Trophoblast cell (in vitro differentiated cells and primary cell): Measurements from ENCODE around the gene COL25A1.

Source experiments
- DNase-seq, 2 donors: peaks; one replicate each; pipeline ENCODE4 v3.0.0-alpha.2; 2016
- H2AFZ ChIP-seq: 2 replicates; pipeline ENCODE4 v1.6.1; 2013; ENCODE audit warnings: low read length, moderate library complexity, mild to moderate bottlenecking; ENCODE audit not compliant: insufficient read depth, poor library complexity
- H2AK5ac ChIP-seq: 2 replicates; pipeline ENCODE4 v1.6.1; 2013; ENCODE audit warnings: mild to moderate bottlenecking, low read length
- H2BK120ac ChIP-seq: 2 replicates; pipeline ENCODE4 v1.6.1; 2013; ENCODE audit warnings: low read length, mild to moderate bottlenecking, moderate library complexity; ENCODE audit not compliant: insufficient read depth, poor library complexity
- H2BK12ac ChIP-seq: 2 replicates; pipeline ENCODE4 v1.6.1; 2013; ENCODE audit warnings: mild to moderate bottlenecking, low read length, moderate library complexity
- H2BK5ac ChIP-seq: 2 replicates; pipeline ENCODE4 v1.6.1; 2013; ENCODE audit warnings: low read length, low read depth, moderate library complexity, mild to moderate bottlenecking; ENCODE audit not compliant: poor library complexity
- H3K14ac ChIP-seq: 2 replicates; pipeline ENCODE4 v1.6.1; 2013; ENCODE audit warnings: mild to moderate bottlenecking, low read length
- H3K18ac ChIP-seq: 2 replicates; pipeline ENCODE4 v1.6.1; 2013; ENCODE audit warnings: mild to moderate bottlenecking, low read length
- H3K23ac ChIP-seq: 2 replicates; pipeline ENCODE4 v1.6.1; 2013; ENCODE audit warnings: low read length
- H3K27ac ChIP-seq: 2 replicates; pipeline ENCODE4 v1.5.1; 2013; ENCODE audit warnings: low read depth, mild to moderate bottlenecking, inconsistent platforms, low read length, moderate library complexity
- H3K27me3 ChIP-seq: 2 replicates; pipeline ENCODE4 v1.6.1; 2013; ENCODE audit warnings: inconsistent platforms, mild to moderate bottlenecking, low read length, moderate library complexity; ENCODE audit not compliant: insufficient read depth
- H3K36me3 ChIP-seq, 2 experiments: 1 replicate in 1 of 2; 2 replicates in 1 of 2; pipeline ENCODE4 v1.6.1; 2013; ENCODE audit warnings: low read length in 2 of 2, mild to moderate bottlenecking in 2 of 2, moderate library complexity in 1 of 2; ENCODE audit not compliant: insufficient read depth in 2 of 2, control insufficient read depth in 1 of 2
- H3K4ac ChIP-seq: 2 replicates; pipeline ENCODE4 v1.6.1; 2013; ENCODE audit warnings: low read depth, mild to moderate bottlenecking, low read length, moderate library complexity
- H3K4me1 ChIP-seq, 2 experiments: 1 replicate in 1 of 2; 2 replicates in 1 of 2; pipeline ENCODE4 v1.6.1; 2013; ENCODE audit warnings: low read length in 2 of 2, mild to moderate bottlenecking in 2 of 2, moderate library complexity in 1 of 2; ENCODE audit not compliant: insufficient read depth in 2 of 2, control insufficient read depth in 1 of 2
- H3K4me2 ChIP-seq: 2 replicates; pipeline ENCODE4 v1.6.1; 2013; ENCODE audit warnings: inconsistent platforms, mild to moderate bottlenecking, low read length, moderate library complexity
- H3K4me3 ChIP-seq: 2 replicates; pipeline ENCODE4 v1.5.1; 2013; ENCODE audit warnings: mild to moderate bottlenecking, low read depth, low read length, inconsistent platforms
- H3K79me1 ChIP-seq: one replicate; pipeline ENCODE4 v1.6.1; 2013; ENCODE audit warnings: low read length
- H3K79me2 ChIP-seq: 2 replicates; pipeline ENCODE4 v1.6.1; 2013; ENCODE audit warnings: low read length, mild to moderate bottlenecking; ENCODE audit not compliant: control insufficient read depth, insufficient read depth, poor library complexity
- H3K9ac ChIP-seq: 2 replicates; pipeline ENCODE4 v1.6.1; 2013; ENCODE audit warnings: mild to moderate bottlenecking, low read length
- H3K9me3 ChIP-seq: 2 replicates; pipeline ENCODE4 v1.6.1; 2013; ENCODE audit warnings: low read depth, mild to moderate bottlenecking, control low read depth, inconsistent platforms, low read length; ENCODE audit not compliant: insufficient read depth
- H4K12ac ChIP-seq: 2 replicates; pipeline ENCODE4 v1.6.1; 2013; ENCODE audit warnings: low read depth, mild to moderate bottlenecking, low read length, moderate library complexity
- H4K8ac ChIP-seq: 2 replicates; pipeline ENCODE4 v1.6.1; 2013; ENCODE audit warnings: low read depth, mild to moderate bottlenecking, low read length, moderate library complexity
- H4K91ac ChIP-seq: one replicate; pipeline ENCODE4 v1.6.1; 2013; ENCODE audit warnings: low read depth, mild to moderate bottlenecking, low read length, moderate library complexity
- WGBS: extraction: QIAGEN DNeasy Blood & Tissue Kit; methylation state at CpG from one replicate; pipeline ENCODE4 v1.1.7; 2013; ENCODE audit warnings: missing lambda C conversion rate; ENCODE audit not compliant: insufficient read length, insufficient coverage; ENCODE audit errors: extremely low coverage; 5-methylcytosine and 5-hydroxymethylcytosine counted together

The COL25A1 gene

DNA sequence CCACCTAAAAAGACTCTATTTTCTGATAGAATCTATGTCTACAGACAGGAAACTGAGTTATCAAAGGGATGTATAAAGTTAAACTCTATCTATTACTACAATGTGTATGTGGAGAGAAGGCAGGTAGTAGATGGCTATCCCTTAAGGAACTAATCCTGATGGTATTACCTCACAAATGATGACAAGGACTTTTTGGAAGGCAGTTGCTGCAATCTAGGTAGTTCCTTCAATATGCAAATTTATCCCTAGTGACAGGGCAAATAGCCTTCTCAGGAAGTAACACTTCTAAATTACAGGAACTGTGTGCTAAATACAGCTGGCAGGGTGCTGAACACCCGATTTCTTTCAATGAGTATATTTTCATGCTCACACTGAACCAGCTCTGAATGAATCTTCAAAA is 177.4 kb downstream of the COL25A1 start:
- Histone ChIP-seq H3K4me3 (no peak overlapping the region), H4K91ac (no peak overlapping the region), H3K4me2 (no peak overlapping the region), H3K27ac (no peak overlapping the region), H3K4me1 (no peaks in the 10 kb centered on the region), H2BK12ac (no peak overlapping the region), H3K9me3 (no peaks in the 10 kb centered on the region), H2BK5ac (no peak overlapping the region), H3K9ac (no peak overlapping the region), H3K79me1 (no peaks in the 10 kb centered on the region), H3K27me3 (no peaks in the 10 kb centered on the region), H3K18ac (no peak overlapping the region), H4K8ac (no peak overlapping the region), H3K4ac (no peak overlapping the region), H2AK5ac (no peak overlapping the region), H2AFZ (no peak overlapping the region), H2BK120ac (no peak overlapping the region), H3K14ac (no peak overlapping the region), H4K12ac (no peak overlapping the region), H3K23ac (no peak overlapping the region), H3K36me3 (no peaks in the 10 kb centered on the region), H3K79me2 (no peaks in the 10 kb centered on the region)
- no peak for DNase-seq
- no CpG with 5 or more reads among the region's 1 CpG for WGBS

DNA sequence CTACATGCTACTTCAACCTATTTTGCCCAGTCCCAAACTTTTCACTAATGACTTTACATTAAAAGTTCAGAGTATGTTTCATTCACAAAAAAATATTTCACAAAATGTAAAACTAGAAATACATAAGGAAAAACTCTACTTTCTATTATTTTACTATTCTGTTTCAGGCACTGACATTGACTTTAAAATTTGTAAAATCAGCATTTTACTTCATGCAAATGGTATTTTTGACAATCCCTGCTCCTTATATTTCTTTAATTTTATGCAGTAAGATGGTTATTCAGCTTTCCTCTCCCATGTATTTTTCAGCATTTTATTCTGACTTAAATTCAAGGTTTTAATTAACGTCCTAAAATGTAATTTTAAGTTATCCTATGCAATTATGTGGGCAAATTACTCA is 178.5 kb downstream of the COL25A1 start:
- no CpG with 5 or more reads among the region's 1 CpG for WGBS
- no peak overlapping the region for H3K4me3 ChIP-seq

DNA sequence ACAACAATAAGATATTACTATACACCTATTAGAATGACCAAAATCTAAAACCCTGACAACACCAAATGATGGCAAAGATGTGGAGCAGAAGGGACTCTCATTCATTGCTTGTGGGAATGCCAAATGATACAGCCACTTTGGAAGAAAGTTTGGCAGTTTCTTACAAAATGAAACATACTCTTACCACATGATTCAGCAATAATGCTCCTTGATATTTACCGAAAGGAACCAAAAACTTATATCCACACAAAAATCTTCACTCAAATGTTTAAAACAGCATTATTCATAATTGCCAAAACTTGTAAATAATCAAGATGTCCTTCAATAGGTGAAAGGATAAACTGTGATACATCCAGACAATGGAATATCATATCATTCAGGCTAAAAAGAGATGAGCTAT is 180.9 kb downstream of the COL25A1 start:
- no peaks in the 10 kb centered on the region for H3K27me3 ChIP-seq
- H4K12ac ChIP-seq: no peak overlapping the region
- H3K4me2 ChIP-seq: no peak overlapping the region
- no peak overlapping the region for H4K8ac ChIP-seq
- 100% methylated on average over 1 of the region's 1 CpG for WGBS
- H3K9me3 ChIP-seq: no peaks in the 10 kb centered on the region
- no peaks in the 10 kb centered on the region for H3K4me1 ChIP-seq
- no peak overlapping the region for H3K9ac ChIP-seq
- no peak overlapping the region for H2BK5ac ChIP-seq
- no peak overlapping the region for H3K23ac ChIP-seq
- H3K36me3 ChIP-seq: no peaks in the 10 kb centered on the region
- H2BK120ac ChIP-seq: no peak overlapping the region
- no peak overlapping the region for H2BK12ac ChIP-seq
- no peak overlapping the region for H3K4ac ChIP-seq
- H3K18ac ChIP-seq: no peak overlapping the region
- H2AFZ ChIP-seq: no peak overlapping the region
- no peak overlapping the region for H2AK5ac ChIP-seq
- H4K91ac ChIP-seq: no peak overlapping the region
- H3K79me1 ChIP-seq: no peaks in the 10 kb centered on the region
- H3K27ac ChIP-seq: no peak overlapping the region
- H3K79me2 ChIP-seq: no peaks in the 10 kb centered on the region
- no peak for DNase-seq
- H3K14ac ChIP-seq: no peak overlapping the region
- no peak overlapping the region for H3K4me3 ChIP-seq

More for the DNA sequence above, 178.5 kb downstream of the COL25A1 start:
- H2BK12ac ChIP-seq: no peak overlapping the region
- DNase-seq: no peak
- H3K27ac ChIP-seq: no peak overlapping the region
- H2AFZ ChIP-seq: no peak overlapping the region
- no peak overlapping the region for H4K12ac ChIP-seq
- no peak overlapping the region for H4K8ac ChIP-seq
- H3K14ac ChIP-seq: no peak overlapping the region
- no peaks in the 10 kb centered on the region for H3K27me3 ChIP-seq
- H3K79me2 ChIP-seq: no peaks in the 10 kb centered on the region
- no peaks in the 10 kb centered on the region for H3K9me3 ChIP-seq
- H3K18ac ChIP-seq: no peak overlapping the region
- no peaks in the 10 kb centered on the region for H3K4me1 ChIP-seq
- no peaks in the 10 kb centered on the region for H3K79me1 ChIP-seq
- no peak overlapping the region for H4K91ac ChIP-seq
- no peak overlapping the region for H2BK120ac ChIP-seq
- H3K4me2 ChIP-seq: no peak overlapping the region
- no peak overlapping the region for H3K23ac ChIP-seq
- no peak overlapping the region for H2BK5ac ChIP-seq
- no peak overlapping the region for H3K9ac ChIP-seq
- no peaks in the 10 kb centered on the region for H3K36me3 ChIP-seq
- H3K4ac ChIP-seq: no peak overlapping the region
- no peak overlapping the region for H2AK5ac ChIP-seq

DNA sequence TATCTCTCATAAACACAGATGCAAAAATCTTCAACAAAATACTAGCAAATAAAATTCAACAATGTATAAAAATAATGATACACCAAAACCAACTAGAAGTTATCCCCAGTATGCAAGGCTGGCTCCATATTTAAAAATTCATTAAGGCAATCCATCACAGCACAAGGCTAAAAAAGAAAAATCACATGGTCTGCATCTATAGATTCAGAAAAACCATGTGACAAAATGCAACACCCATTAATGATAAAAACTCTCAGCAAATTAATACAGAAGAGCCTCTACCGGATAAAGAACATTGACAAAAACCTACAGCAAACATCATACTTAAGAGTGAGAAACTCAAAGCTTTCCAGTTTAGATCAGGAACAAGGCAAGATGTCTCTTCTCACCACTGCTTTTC is 182.6 kb downstream of the COL25A1 start:
- Histone ChIP-seq H3K18ac (no peak overlapping the region), H3K4me3 (no peak overlapping the region), H2AFZ (no peak overlapping the region), H2BK5ac (no peak overlapping the region), H3K23ac (no peak overlapping the region), H4K12ac (no peak overlapping the region), H3K9me3 (no peaks in the 10 kb centered on the region), H2AK5ac (no peak overlapping the region), H3K36me3 (no peaks in the 10 kb centered on the region), H3K9ac (no peak overlapping the region), H3K79me1 (no peaks in the 10 kb centered on the region), H3K79me2 (no peaks in the 10 kb centered on the region), H3K4ac (no peak overlapping the region), H3K4me1 (no peaks in the 10 kb centered on the region), H3K14ac (no peak overlapping the region), H2BK12ac (no peak overlapping the region), H4K8ac (no peak overlapping the region), H2BK120ac (no peak overlapping the region), H3K27ac (no peak overlapping the region), H3K4me2 (no peak overlapping the region), H3K27me3 (no peaks in the 10 kb centered on the region), H4K91ac (no peak overlapping the region)
- WGBS: no CpG with 5 or more reads among the region's 1 CpG
- no peak for DNase-seq
